Smooth muscle cell (in vitro differentiated cells): Measurements from ENCODE around the gene PDE6D. TPM values are rescaled to one million over a fixed set of nuclear protein-coding genes. Genes with fewer than 3 reads are reported as not detected.

ENCODE experiments used
- DNase-seq: peaks from one replicate; lab custom pipeline; 2025; ENCODE audit not compliant: unreplicated experiment; lab: John Stamatoyannopoulos, UW
- H2AFZ ChIP-seq: fragments of 200-600 bp; sonication (generic); 2 replicates; pipeline ENCODE4 v1.6.0; 2016; ENCODE audit warnings: antibody characterized with exemption, low read depth, mild to moderate bottlenecking
- H3F3A ChIP-seq: fragments of 200-600 bp; sonication (generic); 2 replicates; pipeline ENCODE4 v1.6.0; 2017; ENCODE audit warnings: antibody characterized with exemption, low read depth
- H3K27ac ChIP-seq: fragments of 200-600 bp; sonication (generic); 2 replicates; pipeline ENCODE4 v1.5.1; 2016; ENCODE audit warnings: low read depth, mild to moderate bottlenecking
- H3K27me3 ChIP-seq: fragments of 200-600 bp; sonication (generic); 2 replicates; pipeline ENCODE4 v1.6.1; 2016; ENCODE audit warnings: low read depth, mild to moderate bottlenecking
- H3K36me3 ChIP-seq: fragments of 200-600 bp; sonication (generic); 2 replicates; pipeline ENCODE4 v1.5.1; 2016; ENCODE audit warnings: low read depth
- H3K4me1 ChIP-seq: fragments of 200-600 bp; sonication (generic); 2 replicates; pipeline ENCODE4 v1.5.1; 2016; ENCODE audit warnings: low read depth
- H3K4me2 ChIP-seq: fragments of 200-600 bp; sonication (generic); 2 replicates; pipeline ENCODE4 v1.6.0; 2016; ENCODE audit warnings: mild to moderate bottlenecking
- H3K4me3 ChIP-seq: fragments of 200-600 bp; sonication (generic); 2 replicates; pipeline ENCODE4 v1.5.1; 2016; ENCODE audit warnings: mild to moderate bottlenecking
- H3K79me2 ChIP-seq: fragments of 200-600 bp; sonication (generic); 2 replicates; pipeline ENCODE4 v1.6.0; 2016; ENCODE audit warnings: low read depth, mild to moderate bottlenecking
- H3K9ac ChIP-seq: fragments of 200-600 bp; sonication (generic); 2 replicates; pipeline ENCODE4 v1.6.0; 2016; ENCODE audit warnings: low read depth
- H3K9me3 ChIP-seq: fragments of 200-600 bp; sonication (generic); replicated peaks from 2 replicates; pipeline ENCODE4 v1.5.1; 2016; ENCODE audit warnings: low read depth
- H4K20me1 ChIP-seq: fragments of 200-600 bp; sonication (generic); 2 replicates; pipeline ENCODE4 v1.6.0; 2016; ENCODE audit warnings: low read depth
- CTCF ChIP-seq: fragments of 200-600 bp; sonication (generic); IDR thresholded peaks from 2 replicates; pipeline ENCODE4 v1.5.1; 2017; ENCODE audit warnings: borderline replicate concordance, mild to moderate bottlenecking, antibody characterized with exemption; ENCODE audit not compliant: insufficient read depth, poor library complexity, severe bottlenecking
- WGBS: methylation state at CpG from one replicate; pipeline ENCODE4 v1.1.7; 2016; ENCODE audit warnings: low lambda C conversion rate; 5-methylcytosine and 5-hydroxymethylcytosine counted together
- polyA plus RNA-seq: library from polyadenylated mRNA; unstranded; fragments of >200 nt; fragmentation: Nextera tagmentation; extraction: Ambion mirVana; gene quantifications from 2 replicates; pipeline ENCODE4 v1.2.1, GENCODE V29; 2016
- total RNA-seq: library from RNA; depleted of rRNA; stranded (reverse); fragments of >200 nt; gene quantifications from 2 replicates; pipeline ENCODE4 v1.2.3, GENCODE V29; 2014

The PDE6D gene
- total and polyA plus RNA-seq, 2 experiments from 2014 or later, result 32.7 to 54.9 TPM

DNA sequence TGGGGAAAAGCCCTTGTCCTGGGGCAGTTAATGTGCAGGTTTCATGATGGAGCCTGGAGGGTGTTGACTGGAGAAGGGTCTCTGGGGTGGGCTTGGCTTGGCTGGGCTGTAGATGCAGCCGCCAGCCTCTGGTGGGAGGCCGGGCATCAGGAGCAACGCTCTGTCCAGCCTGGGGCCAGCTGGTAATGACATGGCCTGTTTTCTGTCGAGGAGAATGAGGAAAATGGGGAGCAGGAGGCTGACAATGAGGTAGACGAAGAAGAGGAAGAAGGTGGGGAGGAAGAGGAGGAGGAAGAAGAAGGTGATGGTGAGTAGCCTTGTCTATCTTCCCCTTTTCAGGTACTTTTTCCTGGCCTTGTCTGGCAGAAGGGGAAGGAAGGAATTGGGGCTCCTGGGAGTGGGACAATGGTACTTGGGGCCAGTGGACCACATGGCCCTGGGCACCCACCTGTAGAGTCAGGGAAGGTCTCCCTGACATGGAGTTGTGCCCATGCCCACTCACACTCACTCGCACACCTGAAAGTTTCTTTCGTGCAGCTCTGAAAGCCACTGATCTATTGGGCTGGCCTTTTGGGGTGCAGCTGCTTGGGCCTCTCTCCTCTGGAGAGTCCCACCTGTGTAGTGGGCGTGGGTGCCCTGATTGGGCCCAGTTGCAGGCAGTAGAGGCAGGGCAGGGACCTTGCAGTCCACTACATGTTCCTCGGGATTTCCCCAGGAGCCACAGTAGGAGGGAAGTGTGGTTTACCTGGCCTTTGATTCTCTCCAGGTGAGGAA is 69.2 kb downstream of the PDE6D start:
- WGBS, result 73% methylated on average over 9 of the region's 9 CpGs
- Histone ChIP-seq H3K4me2 (peak overlapping the region; percentile 97), H3K4me1 (peaks cover 12% of the 10 kb centered on the region), H2AFZ (no peak overlapping the region), H3F3A (peaks cover 33% of the 10 kb centered on the region), H3K27ac (peak overlapping the region; percentile 56), H4K20me1 (peaks cover 67% of the 10 kb centered on the region), H3K4me3 (peak overlapping the region; percentile 98), H3K9ac (peak overlapping the region; percentile 73), H3K79me2 (peaks cover 42% of the 10 kb centered on the region), H3K9me3 (no peaks in the 10 kb centered on the region), H3K27me3 (no peaks in the 10 kb centered on the region), H3K36me3 (no peaks in the 10 kb centered on the region)
- no peak for DNase-seq
- TF ChIP-seq CTCF, result no peak

DNA sequence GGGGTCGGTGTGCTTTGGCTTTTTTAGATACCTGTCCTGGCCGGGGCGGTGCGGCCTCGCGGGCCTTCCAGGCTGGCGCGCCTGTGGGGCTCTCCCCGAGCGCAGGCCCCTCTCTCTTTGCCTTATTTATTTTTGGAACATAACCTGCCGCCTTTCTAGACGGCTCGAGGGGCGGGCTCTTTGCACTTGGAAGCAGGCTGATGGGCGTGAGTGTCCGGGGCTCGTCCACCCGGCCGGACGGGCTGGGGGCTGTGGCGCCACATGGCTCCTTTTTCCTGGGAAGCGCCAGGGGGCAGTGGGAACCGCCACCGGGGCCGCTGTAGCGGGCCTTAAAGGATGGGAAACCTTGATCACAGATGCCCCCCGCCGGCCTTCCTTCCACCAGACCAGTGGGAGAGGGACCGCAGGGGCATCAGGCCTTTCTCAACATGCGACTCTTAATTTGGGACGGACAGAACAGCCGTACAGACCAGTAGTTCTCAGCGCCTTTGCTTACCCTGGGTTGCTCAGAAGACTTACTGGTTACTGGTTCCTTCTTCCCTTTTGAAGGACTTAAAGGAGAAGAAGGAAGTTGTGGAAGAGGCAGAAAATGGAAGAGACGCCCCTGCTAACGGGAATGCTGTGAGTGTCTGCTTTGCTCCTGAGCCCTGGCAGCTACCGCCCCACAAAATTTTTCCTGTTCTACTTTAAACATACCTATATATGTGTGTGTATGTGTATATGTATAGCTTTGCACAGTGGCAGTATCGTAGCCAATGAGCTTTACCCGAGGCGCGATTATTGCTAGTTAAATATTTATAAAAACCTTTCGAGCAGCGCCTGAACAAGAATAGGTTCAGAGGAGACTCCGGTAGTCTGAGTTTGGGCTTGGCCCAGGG is 70.0 kb downstream of the PDE6D start:
- Histone ChIP-seq H3K4me2 (peak overlapping the region; percentile 97), H4K20me1 (peaks cover 67% of the 10 kb centered on the region), H3K79me2 (peaks cover 42% of the 10 kb centered on the region), H3K9ac (peak overlapping the region; percentile 73), H3K4me1 (peaks cover 12% of the 10 kb centered on the region), H3K27ac (peak overlapping the region; percentile 56), H3K36me3 (no peaks in the 10 kb centered on the region), H3K4me3 (peak overlapping the region; percentile 98), H3F3A (peaks cover 33% of the 10 kb centered on the region), H3K27me3 (no peaks in the 10 kb centered on the region), H2AFZ (no peak overlapping the region), H3K9me3 (no peaks in the 10 kb centered on the region)
- 11% methylated on average over 43 of the region's 43 CpGs for WGBS
- DNase-seq, result no peak
- no peak for TF ChIP-seq CTCF

DNA sequence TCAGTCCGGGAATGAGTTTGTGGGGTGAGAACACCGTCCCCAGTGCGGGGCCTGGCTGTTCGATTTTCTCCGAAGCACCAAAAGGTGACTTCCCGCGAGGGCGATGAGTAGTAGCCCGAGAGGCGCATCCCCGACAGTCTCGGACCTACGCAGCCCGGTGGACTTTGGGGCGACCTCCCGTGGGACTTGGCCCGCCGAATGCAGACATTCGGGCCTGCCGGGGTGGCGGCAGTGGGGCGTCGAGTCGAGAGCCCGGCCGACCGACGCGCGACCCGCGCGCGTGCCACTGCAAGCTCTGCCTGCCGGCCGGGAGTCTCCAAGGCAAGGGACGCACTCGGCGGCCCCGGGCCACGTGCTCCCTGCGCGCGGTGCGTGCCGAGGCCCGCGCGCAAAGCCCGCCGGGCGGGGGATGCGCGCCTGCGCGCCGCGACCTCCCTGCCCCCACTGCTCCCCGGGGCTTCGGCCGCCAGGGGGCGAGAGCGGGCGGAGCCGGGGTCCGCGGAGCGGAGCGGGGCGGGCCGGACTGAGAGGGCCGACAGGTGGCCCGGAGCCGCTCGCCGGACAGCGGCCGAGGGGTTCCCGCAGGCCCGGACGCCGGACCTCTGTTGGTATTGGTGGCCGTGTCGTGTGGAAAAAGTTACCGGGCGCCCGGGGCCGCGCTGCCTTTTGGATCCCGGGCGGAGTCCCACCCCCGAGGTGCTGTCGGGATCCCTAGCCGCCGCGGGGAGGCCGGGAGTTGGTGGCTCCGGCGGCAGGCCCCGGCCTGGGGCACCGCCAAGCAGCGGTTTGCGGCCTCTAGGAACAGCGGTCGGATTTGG is 70.9 kb downstream of the PDE6D start:
- peak; percentile 83 for TF ChIP-seq CTCF
- H3K36me3 ChIP-seq, result no peaks in the 10 kb centered on the region
- peaks cover 67% of the 10 kb centered on the region for H4K20me1 ChIP-seq
- no peak overlapping the region for H2AFZ ChIP-seq
- 1% methylated on average over 78 of the region's 105 CpGs for WGBS
- peak overlapping the region; percentile 98 for H3K4me3 ChIP-seq
- H3K79me2 ChIP-seq, result peaks cover 42% of the 10 kb centered on the region
- H3K27ac ChIP-seq, result peak overlapping the region; percentile 92
- DNase-seq, result peak; percentile 74
- peaks cover 12% of the 10 kb centered on the region for H3K4me1 ChIP-seq
- H3K9me3 ChIP-seq, result no peaks in the 10 kb centered on the region
- peaks cover 33% of the 10 kb centered on the region for H3F3A ChIP-seq
- H3K4me2 ChIP-seq, result peak overlapping the region; percentile 97
- peak overlapping the region; percentile 98 for H3K9ac ChIP-seq
- H3K27me3 ChIP-seq, result no peaks in the 10 kb centered on the region
